Upper lobe of right lung (tissue), 1 donor: ENCODE results near the gene ATPAF2. TPM values are rescaled to one million over a fixed set of nuclear protein-coding genes. Genes with fewer than 3 reads are reported as not detected.
A peak's percentile ranks its signal among the peaks of the same experiment; 100 is the strongest.

Experiments used
- ATAC-seq: fragments of 200-7000 bp; cut with Tn5 transposase; one replicate; pipeline ENCODE4 v1.9.1; 2020; ENCODE audit warnings: mild to moderate bottlenecking, moderate library complexity
- DNase-seq: peaks from one replicate; pipeline ENCODE4 v3.0.0-alpha.2; 2020
- H3K27ac ChIP-seq: fragments of 200-600 bp; one replicate; pipeline ENCODE4 v1.8.0; 2022
- H3K27me3 ChIP-seq: fragments of 200-600 bp; one replicate; pipeline ENCODE4 v1.8.0; 2022; ENCODE audit warnings: mild to moderate bottlenecking
- H3K36me3 ChIP-seq: fragments of 200-600 bp; one replicate; pipeline ENCODE4 v1.8.0; 2022
- H3K4me1 ChIP-seq: fragments of 200-600 bp; one replicate; pipeline ENCODE4 v1.8.0; 2022
- H3K4me3 ChIP-seq: fragments of 200-600 bp; one replicate; pipeline ENCODE4 v1.8.0; 2022; ENCODE audit warnings: mild to moderate bottlenecking
- H3K9me3 ChIP-seq: fragments of 200-600 bp; one replicate; pipeline ENCODE4 v1.8.0; 2022
- intact Hi-C: fragments of 100-400 bp; cut with DNase I; formaldehyde crosslinking; loops from one replicate; pipeline ENCODE4 v1.11.0; 2022
- total RNA-seq: library from RNA; stranded (reverse); fragmentation: NEBNext Ultra II Directional; extraction: Animal tissue kit (Norgen Biotek cat#: 25700); gene quantifications from one replicate; pipeline ENCODE4 v1.2.1, GENCODE V29; 2021
- TF ChIP-seq, protein P1 (sequence below): fragments of 200-600 bp; IDR thresholded peaks from one replicate; pipeline ENCODE4 v1.8.0; 2022; ENCODE audit warnings: antibody characterized with exemption
- donor health status: DM: no; HTN: yes; CAD: no; lungs with severe emphysema.

Gene ATPAF2
- total RNA-seq, 1 donor from 2014 or later, result 26.3 TPM

DNA sequence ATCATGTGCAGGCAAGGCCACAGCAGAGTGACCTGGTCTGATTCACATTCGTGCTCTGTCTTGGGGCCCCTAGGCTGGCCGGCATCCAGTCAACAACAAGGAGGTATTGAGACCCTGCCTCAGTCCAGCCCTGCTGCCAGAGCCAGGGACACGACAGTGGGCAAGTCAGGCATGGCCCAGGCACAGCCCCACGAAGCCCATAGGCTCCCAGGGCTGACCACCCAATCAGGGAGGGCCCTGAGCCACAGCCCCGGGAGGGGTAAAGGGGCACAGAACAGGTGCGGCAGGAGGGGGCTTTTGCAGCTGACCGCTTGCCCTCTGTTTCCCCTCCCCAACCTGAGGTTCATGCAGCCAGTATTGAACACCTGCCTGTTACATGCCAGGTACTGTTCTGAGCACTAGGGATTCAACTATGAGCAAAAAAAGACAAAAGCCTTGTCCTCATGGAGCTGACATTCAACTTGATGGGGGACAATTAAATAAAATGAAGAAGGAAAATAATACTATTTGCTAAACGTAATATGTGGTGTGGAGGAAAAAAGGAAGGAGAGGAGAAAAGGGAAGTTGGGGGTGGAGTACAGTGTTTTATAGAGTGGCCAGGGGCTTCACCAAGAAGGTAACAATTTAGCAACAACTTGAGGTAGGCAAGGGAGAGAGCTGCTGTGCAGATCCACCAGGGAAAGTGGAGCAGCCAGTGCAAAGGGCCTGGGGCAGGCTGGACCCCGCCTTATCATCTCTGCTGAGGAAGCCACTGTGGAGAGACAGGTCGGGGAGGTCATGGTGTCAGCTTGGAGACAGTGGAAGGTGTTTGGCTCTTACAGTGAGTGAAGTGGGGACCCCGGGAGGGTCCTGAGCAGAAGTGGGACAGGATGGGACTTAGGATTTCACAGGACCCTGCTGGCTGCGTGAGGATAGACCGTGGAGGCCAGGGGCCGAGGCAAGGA lies 60.2 kb downstream of the ATPAF2 start:
- DNase-seq, result peak; percentile 49
- intact Hi-C loops, result no loop called here
- Histone ChIP-seq H3K9me3 (no peaks in the 10 kb centered on the region), H3K27ac (no peak overlapping the region), H3K27me3 (no peaks in the 10 kb centered on the region), H3K36me3 (no peaks in the 10 kb centered on the region), H3K4me1 (no peaks in the 10 kb centered on the region), H3K4me3 (no peak overlapping the region)
- TF ChIP-seq, protein P1, sequence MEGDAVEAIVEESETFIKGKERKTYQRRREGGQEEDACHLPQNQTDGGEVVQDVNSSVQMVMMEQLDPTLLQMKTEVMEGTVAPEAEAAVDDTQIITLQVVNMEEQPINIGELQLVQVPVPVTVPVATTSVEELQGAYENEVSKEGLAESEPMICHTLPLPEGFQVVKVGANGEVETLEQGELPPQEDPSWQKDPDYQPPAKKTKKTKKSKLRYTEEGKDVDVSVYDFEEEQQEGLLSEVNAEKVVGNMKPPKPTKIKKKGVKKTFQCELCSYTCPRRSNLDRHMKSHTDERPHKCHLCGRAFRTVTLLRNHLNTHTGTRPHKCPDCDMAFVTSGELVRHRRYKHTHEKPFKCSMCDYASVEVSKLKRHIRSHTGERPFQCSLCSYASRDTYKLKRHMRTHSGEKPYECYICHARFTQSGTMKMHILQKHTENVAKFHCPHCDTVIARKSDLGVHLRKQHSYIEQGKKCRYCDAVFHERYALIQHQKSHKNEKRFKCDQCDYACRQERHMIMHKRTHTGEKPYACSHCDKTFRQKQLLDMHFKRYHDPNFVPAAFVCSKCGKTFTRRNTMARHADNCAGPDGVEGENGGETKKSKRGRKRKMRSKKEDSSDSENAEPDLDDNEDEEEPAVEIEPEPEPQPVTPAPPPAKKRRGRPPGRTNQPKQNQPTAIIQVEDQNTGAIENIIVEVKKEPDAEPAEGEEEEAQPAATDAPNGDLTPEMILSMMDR, result no peak
- no peak for ATAC-seq

DNA sequence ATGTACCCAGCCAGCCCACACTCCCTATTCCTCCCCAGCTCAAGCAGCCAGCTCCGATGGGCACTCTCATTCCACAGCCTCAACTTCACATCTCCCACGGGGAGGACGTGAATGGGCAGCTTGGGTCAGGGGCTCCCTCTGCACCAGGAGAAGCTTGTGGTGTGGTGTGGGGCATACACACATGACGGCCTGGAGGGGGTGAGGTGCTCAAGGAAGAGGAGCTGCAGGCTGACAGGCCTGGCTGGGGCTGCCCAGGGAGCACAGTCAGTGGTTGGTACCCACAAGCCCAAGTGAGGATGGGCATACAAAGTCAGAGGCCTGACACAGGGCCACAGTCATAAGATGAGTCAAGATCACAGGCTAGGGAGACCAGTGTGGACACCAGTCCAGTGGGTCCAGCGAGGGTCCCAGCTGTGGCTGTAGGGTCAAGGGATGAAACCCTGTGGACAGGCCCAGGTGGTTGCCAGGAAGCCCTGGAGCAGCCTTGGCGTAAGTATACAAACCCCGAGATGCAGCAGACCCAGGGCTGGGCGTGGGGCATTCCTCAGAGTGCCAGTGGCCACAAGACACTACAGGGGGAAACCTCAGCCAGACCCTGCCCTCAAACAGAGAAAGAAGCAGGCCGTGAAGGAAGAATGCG lies 61.9 kb downstream of the ATPAF2 start:
- peaks cover 6% of the 10 kb centered on the region for H3K4me1 ChIP-seq
- ATAC-seq (no peak), DNase-seq (peak; percentile 44)
- TF ChIP-seq, protein P1, result no peak
- intact Hi-C loops, result no loop called here
- no peaks in the 10 kb centered on the region for H3K9me3 ChIP-seq
- H3K4me3 ChIP-seq, result no peak overlapping the region
- no peaks in the 10 kb centered on the region for H3K36me3 ChIP-seq
- H3K27ac ChIP-seq, result no peak overlapping the region
- H3K27me3 ChIP-seq, result no peaks in the 10 kb centered on the region

DNA sequence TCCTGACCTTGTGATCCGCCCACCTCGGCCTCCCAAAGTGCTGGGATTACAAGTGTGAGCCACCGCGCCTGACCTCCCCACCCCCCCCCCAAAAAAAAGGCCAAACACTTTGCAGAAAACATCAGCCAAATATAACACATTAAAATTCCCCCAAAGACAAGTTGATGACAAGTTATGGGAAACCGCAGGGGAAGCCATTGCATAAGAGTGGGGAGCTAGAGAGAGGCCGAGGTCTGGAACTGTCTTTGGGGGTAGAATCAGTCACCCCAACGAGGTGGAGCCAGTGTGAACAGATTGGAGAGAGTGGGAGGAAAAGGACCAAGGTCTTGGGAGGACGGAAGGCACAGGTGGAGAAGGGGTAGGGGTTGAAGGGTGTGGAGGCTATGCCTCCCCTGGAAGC lies 63.5 kb downstream of the ATPAF2 start:
- TF ChIP-seq, protein P1, result no peak
- intact Hi-C loops, result no loop called here
- H3K4me3 ChIP-seq, result no peak overlapping the region
- H3K9me3 ChIP-seq, result no peaks in the 10 kb centered on the region
- ATAC-seq, result no peak
- no peak overlapping the region for H3K27ac ChIP-seq
- H3K27me3 ChIP-seq, result no peaks in the 10 kb centered on the region
- H3K4me1 ChIP-seq, result peaks cover 18% of the 10 kb centered on the region
- no peak for DNase-seq
- no peaks in the 10 kb centered on the region for H3K36me3 ChIP-seq

DNA sequence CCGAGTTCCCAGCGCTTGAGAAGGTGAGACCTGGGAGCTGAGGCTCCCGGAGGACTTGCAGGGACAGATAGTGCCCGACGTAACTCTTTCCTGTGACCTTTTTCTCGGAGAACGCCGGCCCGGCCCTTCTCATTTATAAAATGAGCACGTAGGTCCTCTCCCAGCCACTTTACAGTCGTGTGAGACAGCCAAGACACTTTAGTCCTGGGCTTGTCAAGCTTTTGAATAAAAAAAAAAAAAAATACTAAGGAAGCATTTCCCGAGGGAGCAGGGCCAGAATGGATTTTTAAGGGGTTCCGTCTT lies 66.1 kb downstream of the ATPAF2 start:
- Histone ChIP-seq H3K9me3 (no peaks in the 10 kb centered on the region), H3K36me3 (no peaks in the 10 kb centered on the region), H3K4me3 (peak overlapping the region; percentile 56), H3K4me1 (peaks cover 27% of the 10 kb centered on the region), H3K27me3 (no peaks in the 10 kb centered on the region), H3K27ac (peak overlapping the region; percentile 73)
- TF ChIP-seq, protein P1, result no peak
- intact Hi-C loops, result no loop called here
- no peak for DNase-seq
- ATAC-seq, result no peak

DNA sequence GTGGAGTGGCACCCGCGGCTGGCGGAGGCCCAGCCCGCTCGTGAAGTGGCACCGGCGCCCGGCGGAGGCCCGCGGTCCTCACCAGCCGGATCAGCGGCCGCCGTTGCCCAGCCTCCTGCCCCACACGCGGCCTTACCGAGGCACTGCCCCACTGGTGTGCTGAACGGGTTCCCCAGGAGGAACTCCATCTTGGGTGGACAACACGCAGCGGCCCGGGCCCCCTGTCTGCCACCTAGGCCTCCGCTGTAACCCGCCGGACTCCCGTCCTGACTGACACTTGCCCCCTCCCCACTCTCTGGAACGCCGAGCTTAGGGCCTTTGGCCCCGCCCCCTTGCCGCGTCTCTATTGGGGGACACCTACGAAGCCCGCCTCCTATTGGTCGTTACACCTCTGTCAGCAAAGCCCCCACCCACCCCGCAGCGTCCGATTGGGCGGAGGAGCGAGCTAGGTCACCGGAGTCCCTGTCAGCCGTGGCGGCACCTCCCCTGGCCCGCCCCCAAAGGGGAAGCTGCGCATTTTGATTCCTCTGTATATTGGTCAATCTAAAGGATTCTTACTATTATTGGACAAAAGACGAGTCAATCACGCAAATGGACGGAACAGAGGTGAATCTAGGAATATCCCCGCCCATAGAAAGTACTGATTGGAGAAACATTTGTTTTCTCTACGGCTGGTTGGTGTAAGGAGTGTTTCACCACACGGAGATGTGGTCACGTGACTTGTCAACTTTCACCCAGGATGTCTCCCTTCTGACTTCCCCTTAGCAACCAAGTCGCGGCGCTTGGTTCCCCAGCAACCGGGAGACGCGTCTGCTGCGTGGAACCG lies 66.6 kb downstream of the ATPAF2 start, which contains the start of the genes DRC3 and TOM1L2:
DRC3 (plus strand) TSS at position 737 of the 826 bp plus-strand sequence. CDS start 4,737 bp downstream, outside the sequence.
TOM1L2 (minus strand) TSS at position 275 of the 826 bp plus-strand sequence; CDS start at position 188, 87 bp downstream.
- Histone ChIP-seq H3K4me3 (peak within 1 kb of the TSS; percentile 80), H3K9me3 (no peaks in the 10 kb centered on the region), H3K27ac (peak within 1 kb of the TSS; percentile 90), H3K36me3 (no peaks in the 10 kb centered on the region), H3K27me3 (no peaks in the 10 kb centered on the region), H3K4me1 (peaks cover 27% of the 10 kb centered on the region)
- TF ChIP-seq, protein P1, result no peak
- peak; percentile 100 for DNase-seq
- ATAC-seq, result peak; percentile 98
- intact Hi-C loops, result no loop called here
